GM12878 (cell line): ENCODE data around the gene ATP8B1. TPM values are rescaled to one million over a fixed set of nuclear protein-coding genes. Genes with fewer than 3 reads are reported as not detected.

Source experiments
- ATAC-seq: fragments of 200-7000 bp; cut with Tn5 transposase; 3 replicates; pipeline ENCODE4 v1.9.1; 2020; ENCODE audit warnings: mild to moderate bottlenecking, moderate library complexity
- BruUV-seq: library from RNA; stranded (reverse); fragments of 400-500 nt; replicated peaks from 2 replicates; lab custom pipeline; 2021; lab: Mats Ljungman, UMichigan
- CTCF ChIA-PET: fragments of 300-600 bp; sonication (Branson Sonifier 250); formaldehyde crosslinking; extraction: SDS; loops from one replicate; lab custom pipeline; 2021; ENCODE audit warnings: inconsistent platforms; lab: Yijun Ruan, JAX
- POLR2A ChIA-PET: fragments of 350-600 bp; formaldehyde crosslinking; extraction: SDS; loops from one replicate; lab custom pipeline; 2021; ENCODE audit warnings: inconsistent platforms; lab: Charles Lee
- RAD21 ChIA-PET: fragments of 300-600 bp; sonication (Branson Sonifier 250); formaldehyde crosslinking; loops from one replicate; lab custom pipeline; 2023; ENCODE audit warnings: antibody characterized with exemption; ENCODE audit not compliant: unreplicated experiment; lab: Charles Lee
- SMC1A ChIA-PET: fragments of 300-600 bp; sonication (Branson Sonifier 250); formaldehyde crosslinking; loops from one replicate; lab custom pipeline; 2023; ENCODE audit not compliant: unreplicated experiment, uncharacterized antibody; lab: Charles Lee
- DNase-seq: peaks from one replicate; pipeline ENCODE4 v3.0.0-alpha.2; 2011; ENCODE audit warnings: low read depth, low spot score
- FAIRE-seq: peaks from 3 replicates; lab custom pipeline; 2011; peaks lifted over from hg19 to GRCh38; lab: Jason Lieb, UNC
- H2AFZ ChIP-seq: 2 replicates; pipeline ENCODE4 v1.6.0; 2011; ENCODE audit warnings: low read depth, low read length, control low read depth; ENCODE audit not compliant: control insufficient read depth
- H3K27ac ChIP-seq: 2 replicates; pipeline ENCODE4 v1.5.1; 2011; ENCODE audit warnings: control low read depth; ENCODE audit not compliant: control insufficient read depth, insufficient read depth
- H3K27me3 ChIP-seq, 2 experiments: replicated peaks in 1 of 2; 2 replicates each; pipeline versions ENCODE4 v1.6.0 to v1.6.1; 2011; ENCODE audit warnings: low read length in 1 of 2; ENCODE audit not compliant: control insufficient read depth in 2 of 2, insufficient read depth in 2 of 2
- H3K36me3 ChIP-seq, 2 experiments: 2 replicates each; pipeline ENCODE4 v1.5.1; 2011; ENCODE audit warnings: low read length in 1 of 2; ENCODE audit not compliant: control insufficient read depth in 2 of 2, insufficient read depth in 2 of 2
- H3K4me1 ChIP-seq: 2 replicates; pipeline ENCODE4 v1.6.1; 2011; ENCODE audit warnings: mild to moderate bottlenecking, low read length, moderate library complexity, mixed read lengths; ENCODE audit not compliant: control insufficient read depth, insufficient read depth
- H3K4me2 ChIP-seq: 2 replicates; pipeline ENCODE4 v1.6.0; 2011; ENCODE audit warnings: control low read depth; ENCODE audit not compliant: control insufficient read depth, insufficient read depth
- H3K4me3 ChIP-seq: fragments of 200-600 bp; sonication (generic); 2 replicates; pipeline ENCODE4 v1.5.1; 2016
- H3K79me2 ChIP-seq: 2 replicates; pipeline ENCODE4 v1.6.0; 2011; ENCODE audit warnings: low read length; ENCODE audit not compliant: control insufficient read depth, insufficient read depth
- H3K9ac ChIP-seq: 2 replicates; pipeline ENCODE4 v1.8.0; 2011; ENCODE audit warnings: low read length, control low read depth, mixed read lengths; ENCODE audit not compliant: control insufficient read depth, insufficient read depth
- H3K9me3 ChIP-seq: replicated peaks from 3 replicates; pipeline ENCODE4 v1.5.1; 2011; ENCODE audit warnings: mild to moderate bottlenecking, low read length; ENCODE audit not compliant: control insufficient read depth, insufficient read depth
- H4K20me1 ChIP-seq: 2 replicates; pipeline ENCODE4 v1.6.0; 2011; ENCODE audit not compliant: control insufficient read depth, insufficient read depth
- IKZF1 ChIP-seq: fragments of 450-650 bp; conservative IDR thresholded peaks from 2 replicates; pipeline ENCODE4 v1.6.1; 2017; ENCODE audit warnings: antibody characterized with exemption, mild to moderate bottlenecking
- POU2F2 ChIP-seq: IDR thresholded peaks from 3 replicates; pipeline ENCODE4 v1.6.1; 2011; ENCODE audit warnings: low read depth, mild to moderate bottlenecking, low read length, borderline replicate concordance
- SPI1 ChIP-seq: IDR thresholded peaks from 2 replicates; pipeline ENCODE4 v1.6.1; 2011; ENCODE audit warnings: low read depth, mild to moderate bottlenecking, low read length, moderate library complexity, borderline replicate concordance; ENCODE audit not compliant: insufficient read depth
- SUZ12 ChIP-seq: fragments of 200-600 bp; sonication (generic); IDR thresholded peaks from one replicate; pipeline ENCODE4 v1.6.1; 2018; ENCODE audit warnings: antibody characterized with exemption, mild to moderate bottlenecking; ENCODE audit not compliant: unreplicated experiment
- whole genome bisulfite sequencing: methylation state at CpG from one replicate; pipeline ENCODE4 v1.1.6; 2016; ENCODE audit warnings: low lambda C conversion rate; ENCODE audit not compliant: insufficient replicate concordance, insufficient coverage; ENCODE audit errors: missing lambda C conversion rate; 5-methylcytosine and 5-hydroxymethylcytosine counted together
- in situ Hi-C: fragments of 300-500 bp; cut with MboI; formaldehyde crosslinking; loops from 9 replicates; pipeline ENCODE4 v1.14.3; 2018; ENCODE audit warnings: mixed read lengths
- intact Hi-C: fragments of 100-400 bp; cut with micrococcal nuclease; formaldehyde crosslinking; loops from one replicate; pipeline ENCODE4 v1.14.2; 2022; ENCODE audit not compliant: unreplicated experiment
- polyA plus RNA-seq, 11 experiments: library from polyadenylated mRNA; depleted of rRNA in 4 of 11; unstranded in 6 of 11; stranded (reverse) in 5 of 11; fragments of >200 nt; fragmentation: Nextera tagmentation in 4 of 11; fragmentation: Illumina TruSeq in 1 of 11; extraction: Ambion mirVana in 4 of 11; extraction: Trizol in 1 of 11; gene quantifications; 1 replicate in 1 of 11; 2 replicates in 10 of 11; pipeline versions ENCODE4 v1.2.1 to v1.2.3, GENCODE V29; 2011 to 2016; ENCODE audit warnings: inconsistent platforms in 2 of 11, missing spikeins in 2 of 11, low read depth in 1 of 11
- total RNA-seq, 4 experiments: library from RNA; depleted of rRNA in 3 of 4; stranded (reverse); fragments of >200 nt in 3 of 4; fragmentation: Illumina TruSeq in 1 of 4; extraction: Trizol in 1 of 4; gene quantifications; 2 replicates each; pipeline versions ENCODE4 v1.2.1 to v1.2.3, GENCODE V29; 2013 to 2021
- TF ChIP-seq, protein P1 (sequence below): fragments of 450-650 bp; IDR thresholded peaks from 2 replicates; pipeline ENCODE4 v1.6.1; 2018; ENCODE audit warnings: mild to moderate bottlenecking, low read depth, moderate library complexity; ENCODE audit not compliant: partially characterized antibody
- TF ChIP-seq, protein P2 (sequence below): IDR thresholded peaks from 2 replicates; pipeline ENCODE4 v1.6.1; 2012; ENCODE audit warnings: mild to moderate bottlenecking, low read depth, low read length

The ATP8B1 gene
- total and polyA plus RNA-seq, 10 of the 15 experiments (the other 5 are each of a cell fraction or from before 2014, with no cell fraction given) = 0.03 to 0.37 (median 0.11) TPM

DNA sequence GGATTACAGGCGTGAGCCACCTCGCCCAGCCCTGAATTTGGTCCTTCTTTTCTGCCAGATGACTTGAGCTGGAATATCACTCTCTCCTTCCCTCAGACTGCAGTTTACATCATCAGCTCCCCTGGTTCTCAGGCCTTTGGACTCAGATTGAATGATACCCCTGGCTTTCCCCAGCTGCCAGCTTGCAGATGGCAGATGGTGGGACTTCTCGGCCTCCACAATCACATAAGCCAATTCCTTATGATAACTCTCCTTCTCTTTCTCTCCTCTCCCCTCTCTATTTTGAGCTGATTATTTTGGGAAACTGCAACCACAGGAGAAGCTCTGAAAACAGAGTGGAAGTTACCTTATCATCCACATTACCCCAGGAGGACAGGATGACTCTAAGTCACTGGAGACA is 33.4 kb upstream of the ATP8B1 start (continued):
- TF ChIP-seq, protein P1, sequence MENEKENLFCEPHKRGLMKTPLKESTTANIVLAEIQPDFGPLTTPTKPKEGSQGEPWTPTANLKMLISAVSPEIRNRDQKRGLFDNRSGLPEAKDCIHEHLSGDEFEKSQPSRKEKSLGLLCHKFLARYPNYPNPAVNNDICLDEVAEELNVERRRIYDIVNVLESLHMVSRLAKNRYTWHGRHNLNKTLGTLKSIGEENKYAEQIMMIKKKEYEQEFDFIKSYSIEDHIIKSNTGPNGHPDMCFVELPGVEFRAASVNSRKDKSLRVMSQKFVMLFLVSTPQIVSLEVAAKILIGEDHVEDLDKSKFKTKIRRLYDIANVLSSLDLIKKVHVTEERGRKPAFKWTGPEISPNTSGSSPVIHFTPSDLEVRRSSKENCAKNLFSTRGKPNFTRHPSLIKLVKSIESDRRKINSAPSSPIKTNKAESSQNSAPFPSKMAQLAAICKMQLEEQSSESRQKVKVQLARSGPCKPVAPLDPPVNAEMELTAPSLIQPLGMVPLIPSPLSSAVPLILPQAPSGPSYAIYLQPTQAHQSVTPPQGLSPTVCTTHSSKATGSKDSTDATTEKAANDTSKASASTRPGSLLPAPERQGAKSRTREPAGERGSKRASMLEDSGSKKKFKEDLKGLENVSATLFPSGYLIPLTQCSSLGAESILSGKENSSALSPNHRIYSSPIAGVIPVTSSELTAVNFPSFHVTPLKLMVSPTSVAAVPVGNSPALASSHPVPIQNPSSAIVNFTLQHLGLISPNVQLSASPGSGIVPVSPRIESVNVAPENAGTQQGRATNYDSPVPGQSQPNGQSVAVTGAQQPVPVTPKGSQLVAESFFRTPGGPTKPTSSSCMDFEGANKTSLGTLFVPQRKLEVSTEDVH = no peak
- no peak for TF ChIP-seq IKZF1
- TF ChIP-seq, all 136 proteins: peak for 0

DNA sequence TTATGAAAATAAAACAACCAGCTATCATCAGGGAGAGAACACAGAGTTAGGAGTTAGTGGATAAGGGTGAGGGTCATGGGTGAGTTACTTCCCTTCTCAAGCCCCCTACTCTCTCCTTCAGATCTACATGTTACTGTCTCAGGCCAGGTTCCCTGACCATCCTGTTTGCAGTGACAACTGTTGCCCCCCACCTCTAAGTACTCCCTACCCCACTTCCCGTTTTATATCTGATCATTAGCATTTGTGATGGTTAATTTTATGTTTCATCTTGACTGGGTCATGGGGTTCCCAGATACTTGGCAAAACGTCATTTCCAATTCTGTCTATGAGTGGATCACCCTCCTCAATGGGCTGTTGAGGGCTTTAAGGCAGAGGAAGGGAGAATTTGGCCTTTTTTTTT is 32.8 kb upstream of the ATP8B1 start:
- H4K20me1 ChIP-seq = no peaks in the 10 kb centered on the region
- intact Hi-C loops (no loop called here), in situ Hi-C loops (loop anchor here (25.0 kb wide), 1 partner anchor 199 kb away; no protein-coding TSS in a partner anchor)
- no peak overlapping the region for H3K27ac ChIP-seq
- no TSS peak for BruUV-seq
- no peak overlapping the region for H3K4me3 ChIP-seq
- H3K27me3 ChIP-seq = no peaks in the 10 kb centered on the region
- ChIA-PET SMC1A (interaction anchor here (1.3 kb wide), 1 partner anchor 56 kb away, joined by 3 read pairs; no protein-coding TSS in a partner anchor), CTCF (no interaction called here), POLR2A (no interaction called here), RAD21 (no interaction called here)
- no peaks in the 10 kb centered on the region for H3K79me2 ChIP-seq
- no peak overlapping the region for H3K9ac ChIP-seq
- no peak for DNase-seq
- FAIRE-seq = no peak
- peaks cover 13% of the 10 kb centered on the region for H3K9me3 ChIP-seq
- no peak overlapping the region for H3K4me2 ChIP-seq
- H3K4me1 ChIP-seq = peaks cover 33% of the 10 kb centered on the region
- TF ChIP-seq POU2F2 (no peak), SUZ12 (no peak), SPI1 (peak; percentile 57; the same call in 1 of the 2 replicates)
- TF ChIP-seq, protein P2, sequence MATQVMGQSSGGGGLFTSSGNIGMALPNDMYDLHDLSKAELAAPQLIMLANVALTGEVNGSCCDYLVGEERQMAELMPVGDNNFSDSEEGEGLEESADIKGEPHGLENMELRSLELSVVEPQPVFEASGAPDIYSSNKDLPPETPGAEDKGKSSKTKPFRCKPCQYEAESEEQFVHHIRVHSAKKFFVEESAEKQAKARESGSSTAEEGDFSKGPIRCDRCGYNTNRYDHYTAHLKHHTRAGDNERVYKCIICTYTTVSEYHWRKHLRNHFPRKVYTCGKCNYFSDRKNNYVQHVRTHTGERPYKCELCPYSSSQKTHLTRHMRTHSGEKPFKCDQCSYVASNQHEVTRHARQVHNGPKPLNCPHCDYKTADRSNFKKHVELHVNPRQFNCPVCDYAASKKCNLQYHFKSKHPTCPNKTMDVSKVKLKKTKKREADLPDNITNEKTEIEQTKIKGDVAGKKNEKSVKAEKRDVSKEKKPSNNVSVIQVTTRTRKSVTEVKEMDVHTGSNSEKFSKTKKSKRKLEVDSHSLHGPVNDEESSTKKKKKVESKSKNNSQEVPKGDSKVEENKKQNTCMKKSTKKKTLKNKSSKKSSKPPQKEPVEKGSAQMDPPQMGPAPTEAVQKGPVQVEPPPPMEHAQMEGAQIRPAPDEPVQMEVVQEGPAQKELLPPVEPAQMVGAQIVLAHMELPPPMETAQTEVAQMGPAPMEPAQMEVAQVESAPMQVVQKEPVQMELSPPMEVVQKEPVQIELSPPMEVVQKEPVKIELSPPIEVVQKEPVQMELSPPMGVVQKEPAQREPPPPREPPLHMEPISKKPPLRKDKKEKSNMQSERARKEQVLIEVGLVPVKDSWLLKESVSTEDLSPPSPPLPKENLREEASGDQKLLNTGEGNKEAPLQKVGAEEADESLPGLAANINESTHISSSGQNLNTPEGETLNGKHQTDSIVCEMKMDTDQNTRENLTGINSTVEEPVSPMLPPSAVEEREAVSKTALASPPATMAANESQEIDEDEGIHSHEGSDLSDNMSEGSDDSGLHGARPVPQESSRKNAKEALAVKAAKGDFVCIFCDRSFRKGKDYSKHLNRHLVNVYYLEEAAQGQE = no peak
- no peak for ATAC-seq
- H2AFZ ChIP-seq = no peak overlapping the region
- 61% methylated on average over 2 of the region's 2 CpGs for WGBS
- no peaks in the 10 kb centered on the region for H3K36me3 ChIP-seq
